ENCODE measurements around the gene LETM1. TPM values are rescaled to one million over a fixed set of nuclear protein-coding genes. Genes with fewer than 3 reads are reported as not detected.
"Not testable (repeated sequence)": the region's sequence is repeated elsewhere in the genome, so short reads cannot be mapped to it uniquely, and the experiment has no call there.

Gene LETM1
- total RNA-seq, 1 donor from 2014 or later = 41.3 TPM

DNA sequence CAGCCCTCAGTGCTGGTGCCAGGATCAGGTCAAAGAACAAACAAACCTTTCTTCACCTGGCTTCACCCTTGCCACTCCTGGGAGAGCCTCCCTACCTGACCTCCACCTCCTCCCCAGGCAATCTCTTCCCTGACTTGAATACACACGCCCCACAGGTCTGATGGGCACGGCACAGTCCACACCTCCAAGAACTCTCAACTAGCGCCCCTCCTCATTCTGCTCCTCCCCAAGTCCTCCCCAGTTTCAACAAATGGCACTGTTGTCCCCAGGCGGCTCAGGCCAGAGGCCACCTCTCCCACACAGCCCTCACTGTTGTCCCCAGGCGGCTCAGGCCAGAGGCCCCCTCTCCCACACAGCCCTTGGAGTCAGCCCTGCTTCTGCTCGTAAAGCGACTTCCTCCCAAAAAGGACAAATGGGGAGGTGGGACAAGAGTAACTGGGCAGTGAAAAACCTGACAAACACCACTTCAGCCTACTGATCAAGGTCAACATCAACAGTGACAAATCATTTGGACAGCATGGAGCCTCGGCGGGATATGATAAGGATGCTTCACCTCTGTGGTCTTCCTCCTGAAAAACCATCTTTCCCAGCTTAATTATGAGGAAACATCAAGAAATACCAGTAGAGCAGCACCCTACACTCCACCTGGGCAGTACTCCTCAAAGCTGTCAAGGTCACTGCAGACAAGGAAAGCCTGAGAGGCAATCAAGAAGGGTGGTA, 2.9 kb downstream of the LETM1 start:
- peaks cover 44% of the 10 kb centered on the region for H3K4me1 Mint-ChIP-seq (ENCODE audit: low read depth)
- H3K4me3 Mint-ChIP-seq (ENCODE audit: unreplicated experiment) = no peak overlapping the region
- no peaks in the 10 kb centered on the region for H3K36me3 Mint-ChIP-seq (ENCODE audit: low read depth)
- no peaks in the 10 kb centered on the region for H3K9me3 Mint-ChIP-seq (ENCODE audit: low read depth)
- DNase-seq (ENCODE audit: low spot score) = no peak
- no peaks in the 10 kb centered on the region for H3K27me3 Mint-ChIP-seq (ENCODE audit: low read depth)
- H3K27ac Mint-ChIP-seq (ENCODE audit: unreplicated experiment) = no peak overlapping the region
- TF ChIP-seq, protein P1, sequence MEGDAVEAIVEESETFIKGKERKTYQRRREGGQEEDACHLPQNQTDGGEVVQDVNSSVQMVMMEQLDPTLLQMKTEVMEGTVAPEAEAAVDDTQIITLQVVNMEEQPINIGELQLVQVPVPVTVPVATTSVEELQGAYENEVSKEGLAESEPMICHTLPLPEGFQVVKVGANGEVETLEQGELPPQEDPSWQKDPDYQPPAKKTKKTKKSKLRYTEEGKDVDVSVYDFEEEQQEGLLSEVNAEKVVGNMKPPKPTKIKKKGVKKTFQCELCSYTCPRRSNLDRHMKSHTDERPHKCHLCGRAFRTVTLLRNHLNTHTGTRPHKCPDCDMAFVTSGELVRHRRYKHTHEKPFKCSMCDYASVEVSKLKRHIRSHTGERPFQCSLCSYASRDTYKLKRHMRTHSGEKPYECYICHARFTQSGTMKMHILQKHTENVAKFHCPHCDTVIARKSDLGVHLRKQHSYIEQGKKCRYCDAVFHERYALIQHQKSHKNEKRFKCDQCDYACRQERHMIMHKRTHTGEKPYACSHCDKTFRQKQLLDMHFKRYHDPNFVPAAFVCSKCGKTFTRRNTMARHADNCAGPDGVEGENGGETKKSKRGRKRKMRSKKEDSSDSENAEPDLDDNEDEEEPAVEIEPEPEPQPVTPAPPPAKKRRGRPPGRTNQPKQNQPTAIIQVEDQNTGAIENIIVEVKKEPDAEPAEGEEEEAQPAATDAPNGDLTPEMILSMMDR (IDR thresholded peaks at IDR 0.05) = no peak

- DNase-seq (ENCODE audit: low spot score) = no peak
- Mint-ChIP-seq H3K4me3 (ENCODE audit: unreplicated experiment) (no peak overlapping the region), H3K27ac (ENCODE audit: unreplicated experiment) (no peak overlapping the region), H3K9me3 (ENCODE audit: low read depth) (no peaks in the 10 kb centered on the region), H3K4me1 (ENCODE audit: low read depth) (peaks cover 36% of the 10 kb centered on the region), H3K27me3 (ENCODE audit: low read depth) (no peaks in the 10 kb centered on the region), H3K36me3 (ENCODE audit: low read depth) (no peaks in the 10 kb centered on the region)
- TF ChIP-seq, protein P1 (IDR thresholded peaks at IDR 0.05) = no peak
Measured at GRCh38 chr4:1851575-1852410, 4.2 kb downstream of the LETM1 start.

- TF ChIP-seq, protein P1 (IDR thresholded peaks at IDR 0.05) = no peak
- no peaks in the 10 kb centered on the region for H3K9me3 Mint-ChIP-seq (ENCODE audit: low read depth)
- H3K27ac Mint-ChIP-seq (ENCODE audit: unreplicated experiment) = no peak overlapping the region
- peaks cover 1% of the 10 kb centered on the region for H3K36me3 Mint-ChIP-seq (ENCODE audit: low read depth)
- H3K4me3 Mint-ChIP-seq (ENCODE audit: unreplicated experiment) = no peak overlapping the region
- H3K27me3 Mint-ChIP-seq (ENCODE audit: low read depth) = no peaks in the 10 kb centered on the region
- H3K4me1 Mint-ChIP-seq (ENCODE audit: low read depth) = peaks cover 35% of the 10 kb centered on the region
- DNase-seq (ENCODE audit: low spot score) = no peak
Measured at GRCh38 chr4:1851160-1851559, 4.8 kb downstream of the LETM1 start.

DNA sequence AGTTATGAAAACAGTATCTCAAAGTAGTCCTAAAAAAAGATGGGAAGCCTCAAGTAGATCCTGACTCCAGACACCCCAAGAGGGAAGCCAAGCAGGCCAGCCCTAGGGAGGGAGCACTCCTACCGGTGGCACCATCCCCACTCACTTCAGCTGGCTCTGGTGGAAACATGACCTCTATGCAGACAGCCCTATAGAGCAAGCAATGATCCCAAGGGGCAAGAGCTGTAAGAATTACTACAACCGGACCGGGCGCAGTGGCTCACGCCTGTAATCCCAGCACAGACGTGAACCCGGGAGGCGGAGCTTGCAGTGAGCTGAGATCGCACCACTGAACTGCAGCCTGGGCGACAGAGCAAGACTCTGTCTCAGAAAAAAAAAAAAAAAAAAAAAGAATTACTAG, 5.7 kb downstream of the LETM1 start:
- Mint-ChIP-seq H3K27ac (ENCODE audit: unreplicated experiment) (no peak overlapping the region), H3K9me3 (ENCODE audit: low read depth) (no peaks in the 10 kb centered on the region), H3K4me3 (ENCODE audit: unreplicated experiment) (no peak overlapping the region), H3K27me3 (ENCODE audit: low read depth) (no peaks in the 10 kb centered on the region), H3K4me1 (ENCODE audit: low read depth) (peaks cover 35% of the 10 kb centered on the region), H3K36me3 (ENCODE audit: low read depth) (peaks cover 1% of the 10 kb centered on the region)
- no peak for DNase-seq (ENCODE audit: low spot score)
- TF ChIP-seq, protein P1 (IDR thresholded peaks at IDR 0.05) = no peak

- Mint-ChIP-seq H3K27ac (ENCODE audit: unreplicated experiment) (no peak overlapping the region), H3K36me3 (ENCODE audit: low read depth) (peaks cover 1% of the 10 kb centered on the region), H3K4me3 (ENCODE audit: unreplicated experiment) (no peak overlapping the region), H3K27me3 (ENCODE audit: low read depth) (no peaks in the 10 kb centered on the region), H3K9me3 (ENCODE audit: low read depth) (no peaks in the 10 kb centered on the region), H3K4me1 (ENCODE audit: low read depth) (peaks cover 38% of the 10 kb centered on the region)
- TF ChIP-seq, protein P1 (IDR thresholded peaks at IDR 0.05) = no peak
- DNase-seq (ENCODE audit: low spot score) = no peak
Measured at GRCh38 chr4:1846580-1846979, 9.4 kb downstream of the LETM1 start.

DNA sequence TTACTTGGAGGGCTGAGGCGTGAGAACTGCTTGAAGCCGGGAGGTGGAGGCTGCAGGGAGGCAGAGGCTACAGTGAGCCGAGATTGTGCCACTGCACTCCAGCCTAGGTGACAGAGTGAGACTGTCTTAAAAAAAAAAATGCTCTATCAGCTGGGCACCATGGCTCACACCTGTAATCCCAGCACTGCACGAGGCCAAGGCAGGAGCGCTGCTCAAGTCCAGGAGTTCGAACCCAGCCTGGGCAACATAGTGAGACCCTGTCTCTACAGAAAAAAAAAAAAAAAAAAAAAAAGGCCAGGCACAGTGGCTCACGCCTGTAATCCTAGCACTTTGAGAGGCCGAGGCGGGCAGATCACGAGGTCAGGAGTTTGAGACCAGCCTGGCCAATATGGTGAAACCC, 11.3 kb downstream of the LETM1 start:
- peaks cover 30% of the 10 kb centered on the region for H3K4me1 Mint-ChIP-seq (ENCODE audit: low read depth)
- not testable (repeated sequence) for H3K27me3 Mint-ChIP-seq (ENCODE audit: low read depth); H3K9me3 Mint-ChIP-seq (ENCODE audit: low read depth); DNase-seq (ENCODE audit: low spot score); H3K36me3 Mint-ChIP-seq (ENCODE audit: low read depth); H3K27ac Mint-ChIP-seq (ENCODE audit: unreplicated experiment); H3K4me3 Mint-ChIP-seq (ENCODE audit: unreplicated experiment)

Measured in chondrocyte (in vitro differentiated cells).